GM19438 (cell line): ENCODE data around the gene COG2.

Experiments used
- ATAC-seq: cut with Tn5 transposase; IDR thresholded peaks from one replicate; pipeline ENCODE4 v1.9.1; 2021; ENCODE audit warnings: low read depth; ENCODE audit not compliant: unreplicated experiment

Gene COG2

GRCh38 chr1:230669543-230669942 is 27.3 kb downstream of the COG2 start:
- ATAC-seq: no peak

GRCh38 chr1:230674581-230674980 is 32.3 kb downstream of the COG2 start:
- no peak for ATAC-seq

- no peak for ATAC-seq
These were observed 34.9 kb downstream of the COG2 start for GRCh38 chr1:230677200-230677599.

- ATAC-seq: no peak
These were observed 36.9 kb downstream of the COG2 start for GRCh38 chr1:230679192-230679591.

GRCh38 chr1:230679825-230680224 is 37.5 kb downstream of the COG2 start:
- no peak for ATAC-seq

GRCh38 chr1:230680300-230681025 is 38.2 kb downstream of the COG2 start:
- ATAC-seq: no peak

- ATAC-seq: no peak
These were observed 39.3 kb downstream of the COG2 start for GRCh38 chr1:230681599-230681998.

GRCh38 chr1:230682274-230682673 is 40.0 kb downstream of the COG2 start:
- no peak for ATAC-seq

GRCh38 chr1:230682882-230683610 is 40.8 kb downstream of the COG2 start:
- no peak for ATAC-seq

GRCh38 chr1:230684146-230684545 is 41.9 kb downstream of the COG2 start:
- ATAC-seq: no peak

- ATAC-seq: no peak
These were observed 42.7 kb downstream of the COG2 start for GRCh38 chr1:230684998-230685397.

GRCh38 chr1:230686747-230687146 is 44.5 kb downstream of the COG2 start:
- ATAC-seq: no peak

GRCh38 chr1:230690101-230690500 is 47.8 kb downstream of the COG2 start:
- ATAC-seq: no peak

- ATAC-seq: no peak
These were observed 49.3 kb downstream of the COG2 start for GRCh38 chr1:230691615-230692014.

- no peak for ATAC-seq
These were observed 50.9 kb downstream of the COG2 start for GRCh38 chr1:230693221-230693620.

GRCh38 chr1:230693777-230694176 is 51.5 kb downstream of the COG2 start:
- no peak for ATAC-seq

- no peak for ATAC-seq
These were observed 52.2 kb downstream of the COG2 start for GRCh38 chr1:230694464-230694863.

- ATAC-seq: no peak
These were observed 52.7 kb downstream of the COG2 start for GRCh38 chr1:230694991-230695390.

GRCh38 chr1:230696218-230696617 is 53.9 kb downstream of the COG2 start:
- ATAC-seq: no peak

GRCh38 chr1:230696722-230697437 is 54.6 kb downstream of the COG2 start:
- no peak for ATAC-seq

- ATAC-seq: no peak
These were observed 55.8 kb downstream of the COG2 start for GRCh38 chr1:230698130-230698529.
